A673 (cell line): ENCODE data around the gene GHRHR. TPM values are rescaled to one million over a fixed set of nuclear protein-coding genes. Genes with fewer than 3 reads are reported as not detected.

Experiments used
- BruUV-seq: library from RNA; stranded (reverse); fragments of 400-500 nt; replicated peaks from 2 replicates; lab custom pipeline; 2021; lab: Mats Ljungman, UMichigan
- CTCF ChIA-PET: fragments of 300-600 bp; sonication (Branson Sonifier 250); formaldehyde crosslinking; loops from one replicate; lab custom pipeline; 2022; ENCODE audit warnings: antibody characterized with exemption; lab: Charles Lee
- POLR2A ChIA-PET: fragments of 300-600 bp; sonication (Branson Sonifier 250); formaldehyde crosslinking; loops from one replicate; lab custom pipeline; 2022; ENCODE audit warnings: antibody characterized with exemption; ENCODE audit not compliant: low non-redundant PET; lab: Charles Lee
- DNase-seq: peaks from one replicate; pipeline ENCODE4 v3.0.0-alpha.2; 2015; ENCODE audit warnings: low spot score
- H3K27ac ChIP-seq: fragments of 200-600 bp; sonication (generic); 2 replicates; pipeline ENCODE4 v1.5.1; 2016; ENCODE audit warnings: mixed run types, low read depth, mild to moderate bottlenecking, mixed read lengths, antibody characterized with exemption, low read length; ENCODE audit not compliant: poor library complexity, severe bottlenecking
- H3K27me3 ChIP-seq: fragments of 200-600 bp; sonication (generic); replicated peaks from 2 replicates; pipeline ENCODE4 v1.6.1; 2017; ENCODE audit warnings: mixed run types, low read depth, mild to moderate bottlenecking, mixed read lengths, antibody characterized with exemption, low read length; ENCODE audit not compliant: insufficient read depth, poor library complexity
- H3K36me3 ChIP-seq: fragments of 200-600 bp; sonication (generic); 2 replicates; pipeline ENCODE4 v1.6.1; 2016; ENCODE audit warnings: mixed run types, mild to moderate bottlenecking, mixed read lengths, antibody characterized with exemption, low read length; ENCODE audit not compliant: insufficient read depth, poor library complexity, severe bottlenecking
- H3K4me1 ChIP-seq: fragments of 200-600 bp; sonication (generic); 2 replicates; pipeline ENCODE4 v1.6.1; 2017; ENCODE audit warnings: mixed run types, mild to moderate bottlenecking, mixed read lengths, antibody characterized with exemption, low read length; ENCODE audit not compliant: insufficient read depth, poor library complexity, severe bottlenecking
- H3K4me3 ChIP-seq: fragments of 200-600 bp; sonication (generic); 2 replicates; pipeline ENCODE4 v1.5.1; 2016; ENCODE audit warnings: low read depth, mixed run types, mild to moderate bottlenecking, mixed read lengths, low read length; ENCODE audit not compliant: poor library complexity, severe bottlenecking
- H3K9me3 ChIP-seq: fragments of 200-600 bp; sonication (generic); 2 replicates; pipeline ENCODE4 v1.6.1; 2016; ENCODE audit warnings: mixed run types, low read depth, mild to moderate bottlenecking, mixed read lengths, antibody characterized with exemption, low read length; ENCODE audit not compliant: poor library complexity, severe bottlenecking
- EZH2 ChIP-seq: fragments of 200-600 bp; sonication (generic); IDR thresholded peaks from 2 replicates; pipeline ENCODE4 v1.6.1; 2017; ENCODE audit warnings: borderline replicate concordance, low read depth, mild to moderate bottlenecking, mixed read lengths, antibody characterized with exemption, low read length; ENCODE audit not compliant: poor library complexity, severe bottlenecking
- intact Hi-C: fragments of 100-400 bp; cut with micrococcal nuclease; formaldehyde crosslinking; loops from one replicate; pipeline ENCODE4 v1.10.0; 2022; ENCODE audit not compliant: unreplicated experiment
- total RNA-seq: library from RNA; stranded (reverse); gene quantifications from 2 replicates; pipeline ENCODE4 v1.2.3, GENCODE V29; 2021
- TF ChIP-seq, protein P1 (sequence below): fragments of 300-800, 200-600 bp; sonication (generic); conservative IDR thresholded peaks from 2 replicates; pipeline ENCODE4 v1.5.1; 2017; ENCODE audit warnings: low read depth, mild to moderate bottlenecking, antibody characterized with exemption, low read length, moderate library complexity, mixed read lengths

The GHRHR gene
- total RNA-seq, 1 experiment from 2014 or later = not detected

DNA sequence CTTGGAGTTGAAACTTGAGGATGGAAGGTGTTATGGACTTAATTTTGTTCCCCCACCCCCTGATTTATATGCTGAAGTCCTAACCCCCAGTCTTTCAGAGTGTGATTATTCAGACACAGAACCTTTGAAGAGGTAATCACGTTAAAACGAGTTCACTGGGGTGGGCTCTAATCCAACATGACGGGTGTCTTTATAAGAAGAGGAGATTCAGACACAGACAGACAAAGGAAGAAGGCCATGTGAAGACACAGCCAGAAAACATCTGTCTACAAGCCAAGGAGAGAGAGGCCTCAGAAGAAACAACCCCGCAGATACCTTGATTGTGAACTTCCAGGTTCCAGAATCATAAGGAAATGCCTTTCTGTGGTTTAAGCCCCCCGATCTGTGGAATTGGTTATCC is 37.0 kb downstream of the GHRHR start:
- ChIA-PET CTCF (no interaction called here), POLR2A (no interaction called here)
- Histone ChIP-seq H3K27me3 (no peaks in the 10 kb centered on the region), H3K4me1 (no peaks in the 10 kb centered on the region), H3K4me3 (no peak overlapping the region), H3K27ac (no peak overlapping the region), H3K36me3 (no peaks in the 10 kb centered on the region), H3K9me3 (no peaks in the 10 kb centered on the region)
- intact Hi-C loops = no loop called here
- DNase-seq = no peak
- TF ChIP-seq, protein P1, sequence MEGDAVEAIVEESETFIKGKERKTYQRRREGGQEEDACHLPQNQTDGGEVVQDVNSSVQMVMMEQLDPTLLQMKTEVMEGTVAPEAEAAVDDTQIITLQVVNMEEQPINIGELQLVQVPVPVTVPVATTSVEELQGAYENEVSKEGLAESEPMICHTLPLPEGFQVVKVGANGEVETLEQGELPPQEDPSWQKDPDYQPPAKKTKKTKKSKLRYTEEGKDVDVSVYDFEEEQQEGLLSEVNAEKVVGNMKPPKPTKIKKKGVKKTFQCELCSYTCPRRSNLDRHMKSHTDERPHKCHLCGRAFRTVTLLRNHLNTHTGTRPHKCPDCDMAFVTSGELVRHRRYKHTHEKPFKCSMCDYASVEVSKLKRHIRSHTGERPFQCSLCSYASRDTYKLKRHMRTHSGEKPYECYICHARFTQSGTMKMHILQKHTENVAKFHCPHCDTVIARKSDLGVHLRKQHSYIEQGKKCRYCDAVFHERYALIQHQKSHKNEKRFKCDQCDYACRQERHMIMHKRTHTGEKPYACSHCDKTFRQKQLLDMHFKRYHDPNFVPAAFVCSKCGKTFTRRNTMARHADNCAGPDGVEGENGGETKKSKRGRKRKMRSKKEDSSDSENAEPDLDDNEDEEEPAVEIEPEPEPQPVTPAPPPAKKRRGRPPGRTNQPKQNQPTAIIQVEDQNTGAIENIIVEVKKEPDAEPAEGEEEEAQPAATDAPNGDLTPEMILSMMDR = no peak
- TF ChIP-seq EZH2 = no peak
- BruUV-seq = no TSS peak

DNA sequence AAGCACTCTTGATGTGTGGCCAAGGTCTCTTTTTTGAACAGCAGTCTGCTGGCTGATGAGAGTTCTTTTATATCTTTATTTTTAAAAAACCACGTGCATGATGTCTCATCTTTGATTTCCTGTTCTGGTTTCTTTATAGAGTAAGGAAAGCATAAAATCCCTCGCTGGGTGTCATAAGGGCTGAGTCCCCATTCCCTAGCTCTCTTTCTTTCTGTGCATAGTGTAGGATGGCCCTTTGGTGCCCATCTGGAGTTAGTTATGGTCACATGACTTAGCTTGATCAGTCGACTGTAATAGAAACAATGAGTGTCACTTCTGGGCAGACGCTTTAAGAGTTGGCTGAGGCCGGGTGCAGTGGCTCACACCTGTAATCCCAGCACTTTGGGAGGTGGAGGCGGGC is 38.5 kb downstream of the GHRHR start:
- POLR2A ChIA-PET = no interaction called here
- no peak for TF ChIP-seq EZH2
- TF ChIP-seq, protein P1 = no peak
- no peaks in the 10 kb centered on the region for H3K9me3 ChIP-seq
- H3K4me1 ChIP-seq = no peaks in the 10 kb centered on the region
- H3K36me3 ChIP-seq = no peaks in the 10 kb centered on the region
- H3K27ac ChIP-seq = no peak overlapping the region
- peaks cover 3% of the 10 kb centered on the region for H3K27me3 ChIP-seq
- intact Hi-C loops = no loop called here
- DNase-seq = peak; percentile 11
- no TSS peak for BruUV-seq
- CTCF ChIA-PET = no interaction called here
- H3K4me3 ChIP-seq = no peak overlapping the region

DNA sequence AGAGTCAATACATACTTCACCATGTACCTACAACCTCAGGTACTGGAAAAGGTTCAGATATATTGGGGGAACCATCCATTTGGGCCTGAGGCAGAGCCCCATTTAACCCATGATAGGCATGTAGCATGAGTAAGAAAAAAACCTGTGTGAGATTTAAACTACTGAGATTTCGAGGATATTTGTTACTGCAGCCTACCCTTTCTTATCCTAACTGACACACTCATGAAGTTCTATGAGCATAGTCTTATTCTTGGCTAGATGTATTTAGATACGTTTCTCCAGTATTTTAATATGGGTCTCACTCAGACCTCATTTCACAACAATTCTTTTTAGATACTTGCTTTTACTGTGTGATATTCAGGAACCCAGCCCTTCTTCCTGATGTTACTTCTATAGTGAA is 39.3 kb downstream of the GHRHR start:
- POLR2A ChIA-PET = no interaction called here
- no peak for DNase-seq
- no peak overlapping the region for H3K27ac ChIP-seq
- H3K4me1 ChIP-seq = no peaks in the 10 kb centered on the region
- H3K9me3 ChIP-seq = no peaks in the 10 kb centered on the region
- peaks cover 11% of the 10 kb centered on the region for H3K27me3 ChIP-seq
- BruUV-seq = no TSS peak
- intact Hi-C loops = no loop called here
- TF ChIP-seq EZH2 = no peak
- TF ChIP-seq, protein P1 = no peak
- H3K4me3 ChIP-seq = no peak overlapping the region
- H3K36me3 ChIP-seq = no peaks in the 10 kb centered on the region
- CTCF ChIA-PET = no interaction called here
